ENCODE data around the gene MYL12B.

DNA sequence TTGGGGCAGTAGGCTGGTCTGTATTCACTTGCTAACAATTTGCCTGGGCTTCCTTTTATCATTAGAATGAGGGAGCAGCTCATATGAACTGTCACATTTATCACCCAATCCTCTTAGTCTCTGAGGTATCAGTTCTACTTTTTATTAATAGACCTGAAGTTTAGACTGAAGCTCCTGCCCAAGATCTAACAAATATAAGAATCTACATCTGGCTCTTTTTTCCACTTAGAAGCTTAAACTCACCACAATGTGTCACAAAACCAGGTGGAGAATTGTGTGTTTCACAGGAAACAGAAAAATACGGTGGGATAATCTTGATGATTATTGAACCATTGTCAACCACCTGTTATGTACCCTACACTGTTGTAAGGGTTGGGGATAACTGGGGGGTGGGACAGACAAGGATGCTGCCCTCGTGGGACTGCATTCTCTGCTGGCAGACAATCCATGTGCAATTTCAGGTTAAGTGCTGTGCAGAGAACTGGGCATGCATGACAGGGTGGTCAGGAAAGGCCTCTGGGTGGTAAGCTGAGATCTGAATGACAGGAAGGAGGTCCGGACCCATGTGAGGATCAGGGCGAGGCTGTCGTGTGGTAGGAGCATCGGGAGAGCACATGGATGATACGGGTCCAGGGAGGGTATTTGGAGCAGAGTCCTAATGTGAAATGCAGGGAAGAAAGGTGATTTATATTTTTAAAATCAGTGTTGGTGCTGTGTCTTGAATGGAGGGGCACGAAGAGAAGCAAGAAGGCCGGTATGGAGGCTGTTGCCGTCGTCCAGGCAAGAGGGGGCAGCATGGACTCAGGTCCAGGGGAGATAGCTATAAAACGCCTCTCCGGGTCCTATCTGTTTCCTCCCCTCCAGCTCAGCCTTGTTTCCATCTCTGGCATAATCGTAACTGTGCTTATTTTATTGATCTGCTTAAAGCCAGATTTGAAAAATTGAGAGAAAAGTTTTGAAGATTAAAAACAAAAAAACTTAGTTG, 17.6 kb downstream of the MYL12B start:
- no peak for TF ChIP-seq CTCF (IDR thresholded peaks at IDR 0.05)
- TF ChIP-seq POLR2A (IDR thresholded peaks at IDR 0.05) = no peak

All from right lobe of liver (tissue), 4 donors.